Measurements from ENCODE around the gene YIPF3.
"Not testable (repeated sequence)": the region's sequence is repeated elsewhere in the genome, so short reads cannot be mapped to it uniquely, and the experiment has no call there.

The YIPF3 gene

GRCh38 chr6:43491750-43492661, 24.7 kb downstream of the YIPF3 start:
- DNase-seq = no peak

DNA sequence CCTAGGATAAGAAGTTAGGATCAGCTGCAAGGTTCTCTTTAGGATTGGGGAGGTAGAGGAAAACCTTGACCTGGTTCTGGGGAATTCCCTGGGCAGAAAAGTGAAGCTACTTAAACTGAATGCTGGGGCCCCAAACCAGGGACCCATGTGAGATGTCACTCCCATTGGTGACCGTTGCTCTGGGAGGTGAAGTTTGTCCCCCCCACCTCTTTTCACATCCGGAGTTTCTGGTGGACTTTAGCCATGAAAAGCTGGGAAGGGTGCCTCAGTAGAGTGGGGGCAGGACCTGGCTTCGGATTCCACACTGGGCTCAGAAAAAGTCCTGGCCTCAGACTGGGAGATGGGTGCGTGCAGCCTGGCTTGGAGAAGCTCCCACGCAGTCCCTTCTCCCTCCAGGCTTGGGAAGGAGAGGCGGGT, 26.2 kb downstream of the YIPF3 start:
- no peak for DNase-seq

GRCh38 chr6:43489277-43490072, 27.3 kb downstream of the YIPF3 start:
- DNase-seq = no peak

GRCh38 chr6:43488667-43489276, 28.0 kb downstream of the YIPF3 start:
- no peak for DNase-seq

DNA sequence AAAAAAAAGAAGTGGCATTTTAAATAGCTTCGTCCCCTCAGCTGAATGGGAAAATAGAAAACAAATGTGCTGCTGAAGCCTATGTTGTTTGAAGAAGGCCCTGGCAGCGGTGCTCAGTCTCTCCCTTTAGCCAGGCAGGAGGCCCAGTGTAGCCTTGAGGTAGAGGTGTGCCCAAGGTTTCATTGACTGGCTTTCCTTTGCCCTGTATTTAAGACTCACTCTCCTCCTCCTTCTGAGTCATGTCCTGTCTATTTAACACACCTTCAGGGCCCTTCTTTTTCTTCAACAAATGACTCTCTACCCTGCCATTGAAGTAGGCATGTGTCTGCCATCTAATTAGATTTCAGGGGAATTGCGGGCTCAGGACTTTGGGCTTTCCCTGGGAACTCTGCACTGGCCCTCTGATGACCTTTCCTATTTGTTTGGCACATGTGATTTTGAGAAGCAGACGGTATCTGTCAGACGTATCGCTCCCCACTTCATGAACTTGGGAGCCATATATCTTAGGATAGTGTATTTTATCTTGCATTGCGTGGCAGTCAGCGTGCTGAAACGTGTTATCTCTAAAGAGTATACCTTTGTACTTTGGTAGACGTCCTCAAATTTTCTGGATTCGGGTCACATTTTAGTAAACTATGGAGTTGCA, 35.0 kb downstream of the YIPF3 start:
- no peak for DNase-seq

DNA sequence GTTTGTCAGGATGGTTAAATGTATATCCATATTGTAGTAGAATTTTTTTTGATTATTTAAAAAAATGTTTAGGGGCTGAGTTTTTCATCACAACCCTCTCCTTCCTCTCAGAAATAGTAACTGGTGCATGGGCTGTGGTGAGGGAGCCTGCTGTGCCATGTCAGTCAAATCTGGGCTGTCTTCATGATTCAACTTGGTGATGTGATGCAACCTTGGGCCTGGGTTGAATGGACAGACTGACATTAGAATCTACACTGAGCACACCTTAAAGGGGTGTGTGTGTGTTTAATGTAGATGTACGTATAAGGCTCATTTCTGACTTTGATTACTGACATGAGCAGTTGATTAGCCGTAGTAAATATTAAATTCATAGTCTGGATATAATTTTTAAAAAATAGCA, 35.7 kb downstream of the YIPF3 start:
- DNase-seq = no peak

DNA sequence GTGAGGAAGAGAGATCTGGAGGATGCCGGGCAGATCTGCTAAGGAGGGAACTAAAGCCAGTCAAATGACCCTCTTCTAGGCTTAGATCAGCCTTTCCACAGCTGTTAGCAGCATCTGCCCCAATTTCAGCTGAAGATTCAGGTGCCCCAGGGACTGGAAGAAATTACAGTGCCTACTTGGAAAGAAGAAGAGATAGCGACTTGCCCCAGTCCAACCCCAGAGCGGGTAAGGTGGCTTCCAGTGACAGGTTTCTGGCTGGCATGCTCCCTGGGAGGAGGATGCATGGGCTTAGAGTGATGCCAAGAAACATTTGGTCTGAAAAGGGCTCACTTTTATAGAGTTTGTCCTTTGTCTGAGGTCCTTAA, 38.7 kb downstream of the YIPF3 start:
- no peak for DNase-seq

DNA sequence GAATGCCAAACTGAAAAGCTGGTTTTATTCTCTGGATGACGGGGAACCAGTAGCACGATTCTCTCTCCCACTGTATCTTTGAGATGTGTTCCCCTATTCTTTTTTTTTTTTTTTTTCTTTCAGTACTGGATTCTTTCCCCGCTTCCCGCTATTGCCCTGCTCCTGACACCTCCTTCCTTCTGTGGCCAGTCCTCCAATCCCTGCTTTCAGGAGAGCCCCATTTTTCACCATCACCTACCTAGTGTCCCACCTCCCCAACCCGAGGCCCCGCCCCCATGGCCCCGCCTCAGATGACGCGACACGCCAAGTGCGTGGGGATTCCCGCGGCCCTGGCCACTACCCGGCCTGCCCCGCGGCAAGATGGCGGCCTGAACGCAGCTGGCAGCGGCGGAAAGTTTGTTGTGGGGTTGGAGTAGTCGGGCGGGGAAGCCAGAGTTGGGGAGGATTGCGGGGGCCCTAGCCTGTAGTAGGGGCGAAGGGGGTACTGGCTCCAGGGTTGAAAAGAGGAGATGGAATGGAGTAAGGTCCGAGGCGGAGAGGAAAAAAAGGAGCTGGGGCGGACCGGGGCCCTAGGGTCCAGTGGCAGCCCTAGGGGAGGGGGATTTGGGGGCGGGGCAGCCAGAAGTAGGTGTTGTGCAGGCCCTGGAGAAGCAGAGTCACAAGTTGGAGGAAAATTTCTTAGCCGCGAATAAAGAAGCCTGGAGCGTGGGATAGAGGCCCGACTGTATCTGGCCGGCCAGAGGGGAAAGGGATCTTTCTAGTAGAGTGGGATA, 39.3 kb downstream of the YIPF3 start, which contains the start of gene TJAP1:
Gene TJAP1 (plus strand): TSS at position 336 of the 773 bp plus-strand sequence. CDS start 21,432 bp downstream, outside the sequence.
- peak; percentile 99 for DNase-seq

DNA sequence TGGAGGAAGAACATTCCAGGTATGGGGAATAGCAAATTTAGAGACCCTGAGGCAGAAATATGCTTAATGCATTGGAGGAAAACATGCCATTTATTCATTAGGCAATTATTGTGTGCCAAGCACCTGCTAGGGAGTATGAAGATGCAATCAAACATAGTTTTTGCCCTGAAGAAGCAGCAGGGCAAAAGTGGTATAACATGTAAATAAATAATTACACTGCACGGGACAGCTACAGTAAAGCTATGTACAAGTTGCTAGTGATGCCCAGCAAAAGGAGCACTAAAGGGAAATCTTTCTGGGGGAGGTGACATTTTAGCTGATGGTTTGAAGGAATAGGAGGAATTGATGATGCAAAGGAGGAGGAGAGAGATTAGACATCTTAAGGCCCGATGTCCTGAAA, 40.0 kb downstream of the YIPF3 start:
- no peak for DNase-seq

DNA sequence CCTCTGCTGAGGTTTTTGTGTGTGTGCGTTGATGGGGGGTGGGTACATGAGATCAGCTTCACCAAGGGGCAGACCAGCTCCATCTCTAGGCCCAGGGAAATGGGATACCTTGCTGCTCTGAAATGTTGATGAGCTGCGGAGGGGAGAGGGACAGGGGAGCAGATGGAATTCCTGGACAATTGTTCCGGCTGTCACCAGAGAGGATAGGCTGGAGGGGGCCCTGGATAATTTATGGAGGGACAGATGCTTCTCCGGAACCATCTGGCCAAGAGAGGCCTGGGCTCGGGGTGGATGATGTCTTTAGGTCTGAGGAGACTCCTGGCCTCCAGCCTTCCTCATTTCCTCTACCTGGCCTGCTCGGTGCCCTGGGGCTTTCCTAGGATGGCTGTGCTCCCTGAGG, 41.2 kb downstream of the YIPF3 start:
- DNase-seq = no peak

- no peak for DNase-seq
Measured at GRCh38 chr6:43472515-43472914, 44.2 kb downstream of the YIPF3 start.

DNA sequence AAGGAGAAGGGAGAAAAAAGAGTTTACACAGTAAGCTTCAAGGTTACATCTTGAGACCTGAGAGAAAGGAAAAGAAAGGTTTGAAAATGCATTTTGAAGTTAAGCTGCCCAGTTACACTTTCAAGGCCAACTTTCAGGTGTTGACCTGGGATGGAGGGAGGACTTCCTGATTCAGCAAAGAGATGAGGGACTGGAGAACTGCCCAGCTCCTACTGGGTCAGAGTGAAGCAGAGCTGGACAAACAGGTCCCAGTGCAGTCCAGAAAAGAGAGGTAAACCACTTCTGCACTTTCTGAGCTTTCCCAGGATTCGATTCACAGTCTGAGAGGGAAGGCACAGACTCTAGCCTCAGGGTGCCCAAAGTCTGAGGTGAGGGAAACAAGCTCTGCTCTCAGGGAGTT, 45.3 kb downstream of the YIPF3 start:
- DNase-seq = no peak

GRCh38 chr6:43469947-43470346, 46.8 kb downstream of the YIPF3 start:
- no peak for DNase-seq

DNA sequence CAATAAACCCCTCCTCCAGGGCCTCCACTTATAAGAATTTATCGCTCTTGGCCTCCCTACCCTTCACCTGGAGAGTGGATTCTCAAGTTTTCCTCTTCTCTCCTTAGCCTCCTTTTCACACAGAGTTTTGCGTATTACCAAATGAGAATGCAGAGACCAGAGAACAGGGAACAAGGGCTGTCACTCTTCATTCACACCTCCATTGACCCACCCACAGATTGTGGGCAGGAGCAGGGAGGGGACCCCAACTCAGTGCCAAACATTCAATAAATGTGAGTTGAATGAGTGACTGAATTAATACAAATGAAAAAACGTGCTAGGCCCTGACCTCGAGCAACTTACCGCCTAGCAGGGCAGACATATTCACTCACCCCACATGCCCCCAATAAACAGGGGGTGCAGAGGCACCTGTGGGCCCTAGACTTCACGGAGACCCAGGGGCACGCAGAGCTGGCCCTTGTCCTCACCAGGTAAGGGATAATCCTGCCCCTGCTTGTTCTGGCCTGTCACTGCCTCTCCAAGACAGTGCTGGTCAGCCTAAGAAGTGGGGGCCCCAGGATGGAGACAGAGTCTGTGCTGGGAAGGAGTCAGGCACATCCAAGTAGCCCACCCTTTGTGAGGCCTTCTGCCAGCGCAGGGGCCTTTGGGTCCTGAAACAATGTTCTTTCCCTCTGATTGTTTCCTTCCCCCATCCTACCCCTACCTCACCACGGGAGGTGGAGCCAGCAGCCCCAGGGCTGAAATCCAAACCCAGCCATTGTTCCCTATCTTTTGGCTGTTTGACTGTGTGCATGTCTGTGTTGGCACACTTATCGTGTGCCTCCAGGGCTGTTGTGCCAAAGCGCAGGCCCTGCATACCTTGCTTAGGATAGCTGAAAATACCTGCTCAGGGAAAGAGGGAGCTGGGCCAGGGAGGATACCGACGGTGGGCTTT, 47.7 kb downstream of the YIPF3 start:
- DNase-seq = no peak

- DNase-seq = no peak
Measured at GRCh38 chr6:43468240-43468639, 48.5 kb downstream of the YIPF3 start.

GRCh38 chr6:43467752-43468151, 49.0 kb downstream of the YIPF3 start:
- DNase-seq = no peak

- DNase-seq = not testable (repeated sequence)
Measured at GRCh38 chr6:43467265-43467664, 49.5 kb downstream of the YIPF3 start.

DNA sequence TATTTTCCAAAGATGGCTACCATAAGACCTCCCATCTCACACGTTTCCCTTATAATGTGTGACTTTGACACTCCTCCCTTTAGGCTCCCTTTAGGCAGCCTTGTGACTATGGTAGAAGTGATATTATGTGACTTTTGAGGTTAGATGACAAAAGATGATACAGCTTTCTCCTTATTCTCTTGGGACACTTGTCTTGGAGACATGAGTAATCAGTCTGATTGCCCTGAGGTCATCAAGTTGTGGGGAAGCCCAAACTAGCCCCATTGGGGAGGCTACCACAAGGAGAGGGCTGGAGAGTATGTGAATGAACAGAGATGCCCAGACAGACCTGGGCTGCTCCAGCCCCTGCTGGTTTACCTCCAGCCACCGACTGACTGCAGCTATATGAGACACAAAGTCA, 50.8 kb downstream of the YIPF3 start:
- DNase-seq = no peak

GRCh38 chr6:43464337-43464736, 52.4 kb downstream of the YIPF3 start:
- no peak for DNase-seq

GRCh38 chr6:43461936-43462335, 54.8 kb downstream of the YIPF3 start:
- no peak for DNase-seq
